Gastroesophageal sphincter (tissue), 4 donors: ENCODE data around the gene SMTN. TPM values are rescaled to one million over a fixed set of nuclear protein-coding genes. Genes with fewer than 3 reads are reported as not detected.

Experiments
- ATAC-seq: fragments of 150-250 bp; one replicate; pipeline ENCODE4 v1.9.1; 2016; ENCODE audit warnings: mild to moderate bottlenecking, moderate library complexity
- H3K27ac ChIP-seq, 4 donors: fragments of 200-600 bp; sonication (generic) in 3 of 4; 1 replicate in 3 of 4; 2 replicates in 1 of 4; pipeline ENCODE4 v1.5.1; 2016 to 2019
- H3K27me3 ChIP-seq: fragments of 200-600 bp; sonication (generic); one replicate; pipeline ENCODE4 v1.5.1; 2019
- H3K36me3 ChIP-seq, 2 donors: fragments of 200-600 bp; sonication (generic); one replicate each; pipeline ENCODE4 v1.5.1; 2019; ENCODE audit warnings: control low read depth in 1 of 2
- H3K4me1 ChIP-seq, 3 donors: fragments of 200-600 bp; sonication (generic); 1 replicate in 2 of 3; 2 replicates in 1 of 3; pipeline ENCODE4 v1.5.1; 2016 to 2019; ENCODE audit warnings: control low read depth in 2 of 3
- H3K4me3 ChIP-seq, 2 donors: fragments of 200-600 bp; sonication (generic); one replicate each; pipeline ENCODE4 v1.5.1; 2019; ENCODE audit warnings: mild to moderate bottlenecking in 1 of 2, moderate library complexity in 1 of 2
- H3K9me3 ChIP-seq, 3 donors: fragments of 200-600 bp; sonication (generic); one replicate each; pipeline ENCODE4 v1.5.1; 2017 to 2019; ENCODE audit warnings: control low read depth in 2 of 3
- EP300 ChIP-seq: sonication (generic); formaldehyde crosslinking; IDR thresholded peaks from one replicate; pipeline ENCODE4 v1.6.1; 2017; ENCODE audit warnings: antibody characterized with exemption, mild to moderate bottlenecking
- POLR2A ChIP-seq, 2 donors: fragments of 450-650 bp; IDR thresholded peaks; one replicate each; pipeline ENCODE4 v1.6.1; 2017; ENCODE audit warnings: antibody characterized with exemption in 2 of 2, mild to moderate bottlenecking in 2 of 2, moderate library complexity in 1 of 2
- POLR2AphosphoS5 ChIP-seq: sonication (generic); formaldehyde crosslinking; IDR thresholded peaks from one replicate; pipeline ENCODE4 v1.6.1; 2017; ENCODE audit warnings: antibody characterized with exemption
- WGBS, 2 donors: methylation state at CpG; one replicate each; pipeline ENCODE4 v1.1.5; 2018; ENCODE audit warnings: low coverage in 1 of 2; 5-methylcytosine and 5-hydroxymethylcytosine counted together
- total RNA-seq, 4 donors: library from RNA; depleted of rRNA; stranded (reverse); fragments of >200 nt; gene quantifications; one replicate each; pipeline ENCODE4 v1.1.0, GENCODE V29; 2016
- TF ChIP-seq, protein P1 (sequence below), 4 experiments: fragments of 200-600 bp in 2 of 4; fragments of 450-650 bp in 2 of 4; sonication (generic) in 1 of 4; IDR thresholded peaks; one replicate each; pipeline ENCODE4 v1.5.1; 2017 to 2019; ENCODE audit warnings: antibody characterized with exemption in 4 of 4, mild to moderate bottlenecking in 2 of 4, moderate library complexity in 2 of 4

The SMTN gene
- total RNA-seq, 4 donors from 2014 or later = 900 to 1,687 (median 1,274) TPM

DNA sequence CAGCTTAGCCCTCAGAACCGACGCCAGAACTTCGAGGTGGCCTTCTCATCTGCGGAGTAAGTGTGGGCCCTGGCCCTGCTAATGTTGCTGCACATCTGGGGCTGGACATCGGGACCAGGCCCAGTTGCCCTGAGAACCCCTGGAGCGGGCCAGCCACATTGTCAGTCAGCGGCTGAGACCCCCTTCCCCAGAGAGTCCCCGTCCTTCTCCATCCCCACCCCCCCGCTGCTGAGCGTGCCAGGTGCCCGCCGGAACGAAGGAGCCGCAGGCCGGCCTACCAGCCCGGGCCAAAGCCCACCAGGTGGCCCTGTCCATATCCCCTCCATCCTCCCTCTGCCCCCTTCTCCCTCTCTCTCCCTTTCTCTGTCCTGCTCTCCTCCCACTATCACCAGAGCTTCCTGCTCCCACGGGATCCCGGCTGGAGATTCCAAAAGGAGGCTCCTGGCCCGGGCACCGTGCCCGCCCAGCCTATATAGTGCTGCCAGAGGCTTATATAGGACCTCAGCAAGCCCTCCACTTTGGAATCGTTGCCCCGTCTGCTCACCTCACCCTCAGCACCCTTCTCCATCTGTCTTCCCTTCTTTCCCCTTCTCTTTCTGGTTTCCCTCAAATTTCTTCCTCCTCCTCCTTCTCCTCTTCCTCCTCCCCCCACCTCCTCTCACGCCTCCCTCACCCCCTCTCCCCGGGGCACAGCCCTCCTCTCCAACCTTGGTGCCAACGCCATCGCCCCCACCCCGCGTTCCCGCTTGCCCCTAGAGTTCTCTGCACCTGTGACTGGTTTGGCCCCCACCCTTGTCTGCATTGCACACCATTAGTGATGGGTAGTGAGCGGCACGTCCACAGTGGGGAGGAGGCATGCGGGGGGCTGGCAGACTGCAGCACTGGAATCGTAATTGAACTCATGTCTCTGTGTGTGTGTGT, 19.0 kb downstream of the SMTN start:
- Histone ChIP-seq H3K27me3 (no peaks in the 10 kb centered on the region), H3K4me1 (peaks cover 15 to 100% (median 66%) of the 10 kb centered on the region in 3 donors), H3K4me3 (peak overlapping the region in 1 of 2 donors; percentile 8), H3K36me3 (peaks cover 0 to 89% of the 10 kb centered on the region in 2 donors), H3K9me3 (no peaks in the 10 kb centered on the region), H3K27ac (peak overlapping the region; percentile 89 to 100 (median 98))
- ATAC-seq = no peak
- WGBS, 2 donors = 73 to 82% methylated on average over 5 to 13 of the region's 34 CpGs
- TF ChIP-seq EP300 (no peak), POLR2AphosphoS5 (no peak)
- TF ChIP-seq, protein P1, sequence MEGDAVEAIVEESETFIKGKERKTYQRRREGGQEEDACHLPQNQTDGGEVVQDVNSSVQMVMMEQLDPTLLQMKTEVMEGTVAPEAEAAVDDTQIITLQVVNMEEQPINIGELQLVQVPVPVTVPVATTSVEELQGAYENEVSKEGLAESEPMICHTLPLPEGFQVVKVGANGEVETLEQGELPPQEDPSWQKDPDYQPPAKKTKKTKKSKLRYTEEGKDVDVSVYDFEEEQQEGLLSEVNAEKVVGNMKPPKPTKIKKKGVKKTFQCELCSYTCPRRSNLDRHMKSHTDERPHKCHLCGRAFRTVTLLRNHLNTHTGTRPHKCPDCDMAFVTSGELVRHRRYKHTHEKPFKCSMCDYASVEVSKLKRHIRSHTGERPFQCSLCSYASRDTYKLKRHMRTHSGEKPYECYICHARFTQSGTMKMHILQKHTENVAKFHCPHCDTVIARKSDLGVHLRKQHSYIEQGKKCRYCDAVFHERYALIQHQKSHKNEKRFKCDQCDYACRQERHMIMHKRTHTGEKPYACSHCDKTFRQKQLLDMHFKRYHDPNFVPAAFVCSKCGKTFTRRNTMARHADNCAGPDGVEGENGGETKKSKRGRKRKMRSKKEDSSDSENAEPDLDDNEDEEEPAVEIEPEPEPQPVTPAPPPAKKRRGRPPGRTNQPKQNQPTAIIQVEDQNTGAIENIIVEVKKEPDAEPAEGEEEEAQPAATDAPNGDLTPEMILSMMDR (IDR thresholded peaks at IDR 0.05) = no peak

DNA sequence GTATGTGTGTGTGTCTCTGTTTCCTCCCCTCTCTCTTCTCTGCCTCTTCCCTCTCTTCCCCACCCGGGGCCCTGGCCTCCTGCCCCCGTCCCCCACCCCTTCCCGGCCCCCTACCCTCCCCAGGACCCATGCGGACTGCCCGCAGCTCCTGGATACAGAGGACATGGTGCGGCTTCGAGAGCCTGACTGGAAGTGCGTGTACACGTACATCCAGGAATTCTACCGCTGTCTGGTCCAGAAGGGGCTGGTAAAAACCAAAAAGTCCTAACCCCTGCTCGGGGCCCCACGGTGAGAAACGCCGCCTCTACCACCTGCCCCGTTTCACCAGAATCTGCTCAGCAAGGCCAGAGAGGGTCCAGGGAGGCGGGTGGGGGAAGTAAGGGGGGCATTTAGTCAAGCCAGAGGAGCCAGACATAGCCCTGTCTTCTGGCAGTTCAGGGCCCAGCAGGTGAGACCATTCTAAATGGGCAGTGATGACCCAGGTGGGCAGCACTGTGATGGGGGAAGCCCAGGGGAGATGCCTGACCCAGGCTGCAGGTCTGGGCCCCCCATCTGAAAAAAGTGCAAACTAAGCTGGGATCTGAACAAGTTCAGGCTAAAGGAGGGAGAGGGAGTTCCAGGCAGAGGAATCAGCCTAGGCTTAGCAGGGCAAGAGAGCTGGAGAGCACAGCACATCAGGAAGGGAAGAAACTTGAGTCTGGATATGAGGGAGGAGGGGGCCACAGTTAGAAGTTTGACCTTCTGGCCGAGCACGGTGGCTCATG, 19.8 kb downstream of the SMTN start:
- no peak for ATAC-seq
- Histone ChIP-seq H3K9me3 (no peaks in the 10 kb centered on the region), H3K27ac (peak overlapping the region; percentile 89 to 100 (median 98)), H3K4me3 (no peak overlapping the region), H3K27me3 (no peaks in the 10 kb centered on the region), H3K4me1 (peaks cover 15 to 100% (median 71%) of the 10 kb centered on the region in 3 donors), H3K36me3 (peaks cover 0 to 85% of the 10 kb centered on the region in 2 donors)
- WGBS, 2 donors = 46 to 82% methylated on average over 2 of the region's 18 CpGs
- TF ChIP-seq, protein P1 (IDR thresholded peaks at IDR 0.05) = no peak
- TF ChIP-seq EP300 = no peak
- TF ChIP-seq POLR2AphosphoS5 = no peak
- TF ChIP-seq POLR2A (IDR thresholded peaks at IDR 0.05) = no peak

DNA sequence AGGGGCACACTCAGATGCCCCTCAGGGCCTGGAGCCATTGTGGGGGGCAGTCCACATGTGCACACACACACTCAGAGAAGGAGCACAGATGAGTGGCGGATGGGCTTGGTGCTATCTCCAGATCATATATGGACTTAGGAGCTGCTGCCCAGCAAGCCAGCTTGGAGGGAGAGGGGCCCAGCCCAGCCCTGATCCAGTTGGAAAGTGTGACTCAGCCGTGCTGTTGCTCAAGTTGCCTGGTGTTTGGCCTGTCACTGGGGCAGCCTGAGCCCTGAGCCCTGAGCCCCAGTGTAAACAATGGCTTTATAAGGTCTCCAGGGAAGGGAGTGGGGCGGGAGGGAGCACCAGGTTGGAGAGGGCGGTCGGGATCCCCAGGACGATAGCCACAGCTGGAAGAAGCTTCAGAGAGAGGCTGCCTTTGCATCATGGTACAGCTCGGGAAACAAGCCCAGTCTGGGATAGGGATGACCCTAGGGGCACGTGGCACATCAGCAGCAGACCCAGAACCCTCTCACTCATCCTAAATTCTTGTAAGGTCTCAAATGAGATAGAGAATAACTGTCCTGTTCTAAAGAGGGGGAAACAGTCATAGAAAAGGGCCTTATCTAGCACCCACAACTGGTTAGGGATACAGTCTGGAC, 21.4 kb downstream of the SMTN start:
- TF ChIP-seq, protein P1 (IDR thresholded peaks at IDR 0.05) = no peak
- TF ChIP-seq POLR2AphosphoS5 (peak; percentile 98), POLR2A (IDR thresholded peaks at IDR 0.05) (peak in 1 of 2 donors; percentile 0)
- Histone ChIP-seq H3K4me1 (peaks cover 13 to 92% (median 58%) of the 10 kb centered on the region in 3 donors), H3K27ac (peak overlapping the region; percentile 97 to 100 (median 99)), H3K27me3 (no peaks in the 10 kb centered on the region), H3K36me3 (peaks cover 0 to 69% of the 10 kb centered on the region in 2 donors), H3K4me3 (no peak overlapping the region), H3K9me3 (no peaks in the 10 kb centered on the region)
- peak; percentile 81 for ATAC-seq
- WGBS, 2 donors = 19 to 24% methylated on average over 2 to 5 of the region's 8 CpGs

DNA sequence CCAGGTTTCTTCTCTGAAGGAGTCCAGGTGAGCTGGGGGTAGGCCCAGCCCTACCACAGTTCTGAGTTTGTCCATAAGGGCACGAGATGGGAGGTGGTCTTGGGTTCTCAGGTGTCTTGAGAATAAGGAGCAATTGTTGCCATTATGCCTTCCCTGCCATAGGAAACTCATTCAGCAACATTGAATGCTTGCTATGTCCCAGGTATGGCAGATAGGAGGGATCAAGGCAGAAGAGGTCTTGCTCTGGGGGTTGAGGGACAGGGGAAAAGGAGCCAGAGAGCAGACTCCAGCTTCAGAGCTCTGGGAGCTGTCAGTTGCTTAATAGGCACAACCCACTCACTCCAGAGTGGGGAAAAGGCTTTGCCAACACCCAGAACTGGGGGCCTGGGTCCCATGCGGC, 22.0 kb downstream of the SMTN start:
- no peak for TF ChIP-seq POLR2AphosphoS5
- TF ChIP-seq, protein P1 (IDR thresholded peaks at IDR 0.05) = peak in 1 of 4 experiments; percentile 12
- TF ChIP-seq POLR2A (IDR thresholded peaks at IDR 0.05) = no peak
- no peak for TF ChIP-seq EP300
- no peak for ATAC-seq
- peak overlapping the region; percentile 97 to 100 (median 99) for H3K27ac ChIP-seq
- peaks cover 13 to 91% (median 57%) of the 10 kb centered on the region in 3 donors for H3K4me1 ChIP-seq
- 40% methylated on average over 2 of the region's 2 CpGs; no CpG with 5 or more reads in 1 of the 2 donors for WGBS, 2 donors
- no peaks in the 10 kb centered on the region for H3K27me3 ChIP-seq
- H3K36me3 ChIP-seq = peaks cover 0 to 63% of the 10 kb centered on the region in 2 donors
- H3K9me3 ChIP-seq = no peaks in the 10 kb centered on the region
- H3K4me3 ChIP-seq = no peak overlapping the region
